SKM-1 (cell line): Measurements from ENCODE around the gene C4BPB.
"Not testable (repeated sequence)": the region's sequence is repeated elsewhere in the genome, so short reads cannot be mapped to it uniquely, and the experiment has no call there.

Source experiments
- DNase-seq: peaks from one replicate; lab custom pipeline; 2025; ENCODE audit not compliant: unreplicated experiment; lab: John Stamatoyannopoulos, UW

C4BPB gene, protein sequence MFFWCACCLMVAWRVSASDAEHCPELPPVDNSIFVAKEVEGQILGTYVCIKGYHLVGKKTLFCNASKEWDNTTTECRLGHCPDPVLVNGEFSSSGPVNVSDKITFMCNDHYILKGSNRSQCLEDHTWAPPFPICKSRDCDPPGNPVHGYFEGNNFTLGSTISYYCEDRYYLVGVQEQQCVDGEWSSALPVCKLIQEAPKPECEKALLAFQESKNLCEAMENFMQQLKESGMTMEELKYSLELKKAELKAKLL

DNA sequence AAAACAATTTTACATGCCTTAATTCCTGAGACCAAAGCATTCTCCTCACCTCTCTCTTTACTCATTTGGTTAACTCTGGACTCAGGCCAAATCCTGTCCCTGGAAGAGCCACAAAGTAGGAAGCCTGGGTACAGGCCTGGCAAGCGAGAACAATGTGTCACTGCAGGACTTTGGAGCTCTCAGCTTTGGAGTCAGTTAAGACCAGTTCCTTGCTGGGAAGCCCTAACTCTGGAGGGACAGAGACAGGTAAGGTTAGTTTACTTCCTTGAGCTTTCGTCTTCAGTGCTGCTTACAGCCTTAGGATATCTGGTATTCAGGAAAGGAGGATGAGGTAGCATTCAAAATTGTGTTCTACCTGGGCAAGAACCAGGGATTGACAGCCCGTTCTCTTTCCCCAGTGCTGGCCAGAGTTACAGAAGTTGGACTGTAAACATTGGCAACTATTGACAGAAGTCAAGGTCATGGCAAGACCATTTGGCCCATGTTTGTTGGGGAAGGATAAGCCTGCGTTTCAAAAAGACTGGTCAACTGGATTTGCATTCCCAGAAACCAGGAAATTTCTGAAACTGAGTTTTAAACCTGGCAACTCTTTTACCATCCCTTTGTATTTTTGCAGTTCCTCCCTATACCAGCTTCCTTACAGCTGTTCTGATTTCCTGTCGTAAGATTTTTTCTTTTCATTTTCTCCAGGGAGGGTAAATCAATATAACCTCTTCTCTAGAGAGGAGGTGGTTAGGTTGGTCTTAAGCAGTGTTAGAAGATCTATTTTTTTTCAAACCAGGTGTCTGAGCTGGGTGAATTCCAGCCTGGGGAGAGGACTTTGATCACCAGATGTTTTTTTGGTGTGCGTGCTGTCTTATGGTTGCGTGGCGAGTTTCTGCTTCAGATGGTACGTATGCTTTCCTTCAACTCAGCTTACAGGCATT, at the start of gene C4BPB:
Gene C4BPB, plus strand, starts transcription at position 160 of the 926 bp plus-strand sequence. Its CDS starts 672 bp downstream, at position 832.
- no peak for DNase-seq

DNA sequence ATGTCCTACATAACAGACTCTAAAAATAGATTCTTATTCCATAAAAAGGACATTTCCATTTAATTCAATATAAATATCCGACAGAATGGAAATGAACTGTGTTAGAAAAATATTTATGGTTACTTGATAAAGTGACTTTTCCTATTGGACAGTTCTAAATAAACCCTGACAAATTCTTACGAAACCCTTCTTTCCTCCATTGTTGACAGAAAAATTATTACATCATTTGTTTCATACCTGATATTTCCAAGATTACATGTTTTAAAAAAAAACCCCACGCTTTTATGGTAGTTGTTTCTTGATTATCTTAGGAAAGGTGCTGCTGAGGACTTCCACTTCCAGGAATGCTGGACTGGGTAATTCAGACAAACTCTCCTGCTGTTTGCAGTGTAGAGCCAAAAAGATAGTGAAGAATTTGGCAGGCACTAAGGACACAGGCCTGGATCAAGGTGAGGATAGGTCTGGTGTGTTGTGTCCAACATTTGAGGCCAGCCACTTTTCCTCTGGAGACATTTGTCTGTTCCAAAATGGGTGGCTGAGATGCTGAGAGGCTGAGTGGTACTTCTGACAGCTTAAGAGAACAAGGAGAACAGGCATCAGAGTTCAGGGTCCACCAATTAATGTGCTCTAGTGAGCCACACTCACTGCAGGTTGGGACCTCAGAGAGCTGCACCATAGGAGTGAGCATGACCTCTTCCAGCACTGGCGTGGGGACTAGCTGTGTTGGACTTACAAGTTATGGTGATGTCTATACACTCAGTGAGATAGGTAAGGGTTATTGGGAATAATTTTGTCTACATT, 49.1 kb upstream of the C4BPB start:
- DNase-seq, result no peak

DNA sequence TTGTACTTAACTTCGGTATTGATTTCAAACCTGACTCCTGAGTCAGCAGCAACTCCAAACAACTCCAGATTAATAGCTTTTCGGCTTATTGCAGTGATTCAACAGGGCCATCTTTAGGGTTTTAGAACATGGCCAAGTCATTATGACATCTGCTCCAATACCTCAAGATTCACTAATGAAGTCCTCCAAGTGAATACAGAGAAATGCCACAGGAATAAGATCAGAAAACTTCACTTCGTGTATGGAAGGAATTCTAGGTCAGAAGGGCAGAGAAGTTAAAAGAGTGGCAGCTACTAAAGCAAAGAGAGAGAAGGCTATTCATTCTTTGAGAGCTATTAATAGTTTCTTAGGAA, 48.5 kb upstream of the C4BPB start:
- DNase-seq, result no peak

DNA sequence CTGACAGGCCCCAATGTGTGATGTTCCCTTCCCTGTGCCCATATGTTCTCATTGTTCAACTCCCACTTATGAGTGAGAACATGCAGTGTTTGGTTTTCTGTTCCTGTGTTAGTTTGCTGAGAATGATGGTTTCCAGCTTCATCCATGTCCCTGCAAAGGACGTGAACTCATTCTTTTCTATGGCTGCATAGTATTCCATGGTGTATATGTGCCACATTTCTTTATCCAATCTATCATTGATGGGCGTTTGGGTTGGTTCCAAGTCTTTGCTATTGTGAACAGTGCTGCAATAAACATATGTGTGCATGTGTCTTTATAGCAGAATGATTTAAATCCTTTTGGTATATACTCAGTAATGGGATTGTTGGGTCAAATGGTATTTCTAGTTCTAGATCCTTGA, 47.3 kb upstream of the C4BPB start:
- not testable (repeated sequence) for DNase-seq

DNA sequence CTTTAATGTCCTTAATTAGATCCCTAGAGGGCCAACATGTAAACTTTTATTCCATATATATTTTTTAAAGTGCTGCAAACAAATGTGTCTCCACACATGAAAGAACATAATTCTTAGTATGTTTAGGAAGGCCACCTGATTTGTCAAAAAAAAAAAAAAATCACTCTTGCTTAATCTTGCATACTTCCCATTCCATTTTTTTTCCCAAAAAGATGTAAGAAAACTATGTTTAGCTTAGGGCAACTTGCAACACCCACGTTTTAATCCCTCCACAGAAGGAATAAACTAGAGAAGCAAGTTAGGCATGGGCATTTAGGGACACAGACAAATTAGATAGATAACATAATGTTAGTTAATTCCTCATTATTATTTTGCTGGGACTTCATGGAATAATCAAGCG, 43.2 kb upstream of the C4BPB start:
- no peak for DNase-seq

DNA sequence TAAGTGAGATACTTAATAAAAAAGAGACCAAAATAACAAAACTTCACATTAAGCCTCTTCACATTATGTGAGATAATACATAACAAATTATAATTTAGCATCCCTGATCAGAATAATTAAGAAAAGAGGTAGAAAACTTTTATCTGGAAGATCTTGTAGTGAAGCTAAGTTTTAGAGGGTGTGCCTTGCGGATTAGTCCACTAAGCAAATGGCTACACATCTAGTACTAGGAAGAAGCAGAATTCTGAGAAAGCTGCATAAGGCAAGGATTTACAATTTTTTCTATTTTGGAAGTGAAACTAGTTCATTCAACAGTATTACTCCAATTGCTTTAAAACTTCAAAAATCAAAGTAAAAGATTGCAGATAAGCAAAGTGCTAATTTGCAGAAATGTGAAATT, 41.2 kb upstream of the C4BPB start:
- no peak for DNase-seq

DNA sequence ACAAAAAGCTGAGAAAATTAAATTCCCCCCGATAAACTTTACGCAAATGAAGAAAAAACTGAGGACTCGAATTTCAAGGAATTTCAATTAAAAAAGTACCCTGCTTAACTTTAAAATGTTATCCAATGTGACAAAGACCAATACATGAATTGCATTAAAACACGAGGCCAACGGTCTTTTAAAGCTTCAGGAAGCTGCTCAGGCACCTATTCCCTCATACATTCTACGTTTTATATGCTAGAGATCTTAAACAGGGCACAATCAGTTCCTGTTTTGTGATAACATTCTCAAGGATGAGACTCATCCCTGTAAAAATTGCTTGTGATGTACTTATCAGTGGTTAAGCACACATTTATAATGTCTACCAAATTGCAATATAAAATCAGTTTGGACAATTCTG, 40.6 kb upstream of the C4BPB start:
- DNase-seq, result no peak

DNA sequence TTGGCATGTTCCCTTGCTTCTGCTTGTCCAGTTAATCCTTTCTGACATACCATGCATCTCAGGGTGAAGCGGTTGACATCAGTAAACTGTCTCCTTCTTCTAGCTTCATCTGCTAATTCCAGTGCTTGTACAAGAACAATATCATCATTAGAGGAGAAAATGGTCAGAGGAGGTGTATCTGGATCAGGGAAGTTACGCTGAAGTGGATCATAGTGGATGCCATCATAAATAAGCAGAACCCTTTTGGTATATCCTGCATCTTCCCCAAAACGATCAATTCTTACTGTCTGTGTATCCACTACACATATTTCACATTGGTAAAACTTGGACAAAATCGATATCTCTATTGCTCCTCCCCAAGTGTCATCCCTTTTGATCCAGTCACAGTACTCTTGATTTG, 39.6 kb upstream of the C4BPB start:
- DNase-seq, result no peak

DNA sequence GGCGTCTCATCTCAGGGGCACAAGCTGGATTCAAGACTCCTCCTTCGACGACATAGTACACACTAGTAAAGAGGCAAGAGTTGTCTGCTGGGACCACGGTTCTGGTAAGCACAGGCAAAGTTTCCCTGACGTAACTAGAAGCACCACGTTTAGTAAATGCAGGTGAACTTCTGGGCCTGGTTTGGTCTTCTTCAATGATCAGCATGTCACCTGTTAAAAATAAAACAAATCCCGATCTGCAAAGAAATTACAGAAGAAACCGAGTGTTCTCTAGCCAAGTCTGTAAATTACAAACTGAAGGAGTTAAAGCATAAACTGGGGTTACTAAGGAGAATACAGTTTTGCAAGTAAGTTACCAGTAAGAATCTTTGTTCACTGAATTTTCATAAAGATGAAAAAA, 39.1 kb upstream of the C4BPB start:
- no peak for DNase-seq

DNA sequence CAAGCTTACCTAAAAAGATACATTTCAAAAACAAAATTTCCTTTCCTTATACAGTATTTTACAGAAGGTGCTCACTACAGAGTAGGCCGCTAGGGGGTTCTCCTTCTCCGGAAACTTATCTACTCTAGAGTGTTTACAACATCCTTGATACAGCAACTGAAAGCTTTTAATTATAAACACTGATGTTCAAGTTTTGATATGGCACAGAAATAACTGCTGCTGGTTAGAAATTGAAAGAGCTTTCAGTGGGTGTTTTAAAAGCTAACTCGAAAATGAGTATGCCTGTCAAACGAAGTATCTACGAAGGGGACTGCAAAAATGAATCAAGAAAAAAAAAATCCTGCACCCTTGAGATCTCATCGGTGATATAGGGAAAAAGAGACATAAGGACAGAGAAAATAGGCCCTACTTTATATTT, 38.7 kb upstream of the C4BPB start:
- DNase-seq, result peak; percentile 87

DNA sequence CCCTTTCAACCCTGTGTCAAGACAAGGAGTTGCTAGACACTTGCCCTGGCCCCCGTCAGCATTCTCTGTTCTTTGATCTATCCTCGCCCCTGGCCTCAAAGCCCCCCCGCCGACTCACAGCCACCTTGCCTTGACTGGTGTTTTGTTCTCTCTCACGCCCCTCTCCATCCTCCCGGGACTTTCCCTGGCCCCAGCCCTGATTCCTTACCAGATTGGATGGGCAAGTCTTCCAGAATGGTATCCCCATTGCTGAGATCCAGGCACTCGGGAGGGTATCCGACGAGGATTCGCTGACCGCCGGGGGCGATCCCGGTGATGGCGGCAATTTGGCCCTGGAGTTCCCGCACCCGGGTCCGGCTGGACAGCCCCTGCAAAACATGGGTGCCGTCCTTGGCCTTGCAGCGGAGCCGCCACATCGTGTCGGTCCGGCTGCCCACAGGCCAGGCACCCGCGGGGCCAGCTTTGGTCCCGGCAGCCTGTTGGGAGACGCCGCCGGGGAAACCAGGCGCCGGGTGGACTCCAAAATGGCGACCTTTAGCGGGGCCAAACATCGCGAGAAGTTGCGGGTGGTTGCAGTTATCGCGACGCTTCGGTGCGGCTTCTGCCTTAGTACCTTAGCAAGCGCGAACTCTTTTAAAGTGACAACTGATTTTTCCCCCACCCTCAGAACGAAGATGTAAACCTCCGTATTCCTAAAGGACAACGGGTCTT, 38.0 kb upstream of the C4BPB start:
- peak; percentile 81 for DNase-seq

DNA sequence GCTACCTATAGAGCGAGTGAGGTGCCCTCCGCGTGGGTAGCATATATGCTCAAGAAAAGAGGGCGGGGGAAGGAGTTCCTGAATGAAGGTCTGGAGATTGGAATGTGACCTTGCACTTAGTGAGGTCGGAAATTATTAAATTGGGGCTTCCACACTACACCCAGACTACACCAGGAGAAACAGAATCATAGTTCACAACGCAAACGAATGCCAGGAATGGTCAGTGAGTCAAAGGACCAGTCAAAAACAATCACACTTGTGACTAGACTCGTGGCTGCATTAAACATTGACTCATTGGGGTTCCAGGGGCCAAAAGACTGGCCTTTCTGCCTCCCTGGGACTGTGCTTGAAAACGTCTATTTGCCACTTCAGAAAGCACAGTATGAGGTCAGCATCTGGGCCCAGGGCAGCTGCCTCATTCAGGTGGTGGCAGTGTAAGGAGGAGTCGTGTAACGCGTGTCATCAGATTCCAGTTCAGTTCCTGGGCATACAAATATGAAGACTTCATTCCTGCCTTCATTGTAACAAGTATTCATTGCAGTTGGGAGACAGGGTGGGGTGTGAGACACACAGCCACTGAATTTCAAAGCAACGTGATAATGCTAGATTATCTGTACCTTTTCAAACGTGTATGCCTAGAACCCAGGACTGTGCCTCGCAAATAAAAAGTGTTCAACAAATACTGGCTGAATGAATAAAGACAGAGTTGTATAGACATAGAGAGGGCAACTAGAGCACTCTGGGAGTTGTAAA, 37.3 kb upstream of the C4BPB start, which contains the start of gene YOD1:
Gene YOD1, minus strand, starts transcription at position 18 of the 753 bp plus-strand sequence. CDS start 178 bp downstream, outside the sequence.
- DNase-seq, result no peak

DNA sequence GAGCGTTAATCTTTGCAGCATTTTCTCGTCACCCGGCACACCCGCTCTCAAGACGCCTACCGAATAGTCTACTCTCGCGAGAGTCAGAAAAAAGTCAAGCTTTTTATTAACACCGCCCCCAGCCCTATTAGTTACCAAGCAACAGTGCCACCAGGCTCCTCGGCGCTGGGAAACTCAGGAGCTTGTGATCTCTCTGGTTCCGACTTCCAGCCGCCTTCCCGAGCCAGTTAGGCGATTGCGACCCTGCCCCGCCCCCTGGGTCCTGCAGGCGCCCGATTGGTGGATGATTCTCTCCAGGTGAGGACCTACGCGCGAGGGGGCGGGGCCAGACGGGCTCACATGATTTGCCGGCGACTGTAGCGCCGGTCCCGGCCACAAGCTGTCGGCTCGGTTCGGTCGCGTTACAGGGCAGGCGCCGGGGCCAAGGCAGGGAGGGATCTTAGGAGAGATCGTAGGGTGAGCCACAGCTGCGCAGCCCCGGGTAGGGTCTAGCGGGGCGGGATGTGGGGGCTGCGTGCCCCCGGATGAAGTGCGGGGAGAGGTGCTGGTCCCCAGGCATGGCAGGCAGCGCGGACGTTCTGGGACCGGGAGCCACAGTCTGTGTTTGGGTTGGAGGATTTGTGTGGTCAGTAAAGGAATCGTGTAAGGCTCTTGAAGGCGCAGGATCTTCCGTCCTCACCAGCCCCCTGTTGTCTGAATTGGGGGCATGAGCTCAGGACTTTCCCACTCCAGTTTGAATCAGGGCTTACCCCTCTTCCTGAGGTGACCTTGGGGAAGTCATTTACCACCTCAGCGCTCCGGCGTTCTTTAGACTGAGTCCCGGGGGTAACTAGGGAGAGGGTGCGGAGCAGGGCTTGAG, 35.5 kb upstream of the C4BPB start, which contains the start of gene PFKFB2:
Gene PFKFB2, plus strand, starts transcription at position 365 of the 859 bp plus-strand sequence. CDS start 1,443 bp downstream, outside the sequence.
- peak; percentile 95 for DNase-seq

DNA sequence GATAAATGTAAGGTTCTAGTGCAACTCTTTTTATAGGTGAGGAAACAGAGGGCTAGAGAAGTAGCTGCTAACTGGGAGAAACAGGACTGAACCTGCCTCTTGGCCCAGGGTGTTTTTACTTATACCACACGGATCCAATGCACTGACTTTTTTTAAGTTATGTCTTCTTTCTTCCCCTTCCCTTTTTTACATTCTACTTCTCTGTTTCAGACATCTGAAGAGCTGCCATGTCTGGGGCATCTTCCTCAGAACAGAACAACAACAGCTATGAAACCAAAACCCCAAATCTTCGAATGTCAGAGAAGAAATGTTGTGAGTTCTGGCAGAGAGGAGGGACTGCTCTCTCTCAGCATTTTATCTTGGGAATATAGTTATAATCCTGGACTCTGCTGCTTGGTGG, 34.2 kb upstream of the C4BPB start:
- DNase-seq, result peak; percentile 40

DNA sequence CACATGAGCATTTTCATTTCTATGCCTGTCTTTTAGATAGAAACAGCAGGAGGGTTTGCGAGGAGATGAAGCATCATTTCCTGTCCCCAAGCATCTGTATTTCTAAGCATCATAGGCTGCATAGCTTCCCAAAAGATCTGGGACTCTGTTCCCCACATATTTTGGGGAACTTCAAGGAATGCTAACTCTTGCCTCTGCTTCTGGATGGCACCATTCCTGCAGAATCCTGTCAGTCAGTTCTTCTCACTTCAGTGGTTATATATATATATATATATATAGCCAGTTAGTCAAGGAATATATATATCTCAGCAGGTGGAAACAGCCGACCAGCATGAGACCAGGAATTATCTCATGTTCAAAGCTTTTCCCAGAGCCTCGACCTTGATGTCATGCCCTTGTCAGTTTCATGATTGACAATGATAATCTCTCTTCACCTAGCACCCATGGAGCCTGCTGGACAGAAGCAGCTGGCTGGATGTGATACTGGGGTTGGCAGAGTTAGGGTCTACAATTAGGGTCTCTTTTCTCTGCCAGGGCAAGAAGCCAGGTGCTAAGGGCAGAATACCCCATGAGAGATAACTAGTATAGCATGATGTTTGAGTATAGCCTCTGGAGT, 33.2 kb upstream of the C4BPB start:
- DNase-seq, result no peak

DNA sequence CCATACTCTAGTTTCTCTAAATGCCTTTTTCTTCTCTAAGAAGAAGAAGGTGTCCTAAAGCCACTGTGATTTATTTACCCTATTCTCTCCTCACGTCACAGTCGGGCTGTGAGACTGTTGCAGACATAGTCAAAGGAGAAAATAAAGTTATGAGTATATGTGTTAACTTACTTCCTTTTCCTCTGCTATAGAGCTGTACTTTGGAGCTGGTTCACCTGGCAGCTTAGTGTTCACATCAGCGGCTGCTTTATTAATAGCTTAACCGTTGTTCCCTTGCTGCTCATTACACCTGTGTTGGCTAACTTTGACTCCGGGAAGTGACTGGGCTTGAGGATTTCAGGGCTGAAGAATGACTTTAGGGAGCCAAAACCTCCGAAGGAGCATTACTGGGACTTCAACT, 32.0 kb upstream of the C4BPB start:
- no peak for DNase-seq

DNA sequence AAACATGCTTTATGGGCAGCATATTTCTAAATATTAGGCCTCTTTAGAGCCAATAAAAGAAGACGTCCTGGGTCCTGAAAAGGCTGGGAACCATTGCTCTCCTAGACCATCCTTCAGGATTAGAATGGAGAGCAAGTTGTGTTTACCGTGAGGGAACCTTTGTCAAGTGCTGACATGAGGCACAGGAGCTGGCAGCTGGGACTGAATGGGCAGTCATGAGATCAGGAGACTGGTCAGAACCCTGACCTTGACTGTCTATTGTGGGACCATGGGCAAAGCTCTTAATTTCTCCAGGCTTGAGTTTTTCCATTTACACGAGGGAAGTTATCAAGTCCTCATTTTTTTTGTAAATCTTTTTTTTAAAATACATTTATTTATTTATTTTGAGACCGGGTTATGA, 30.4 kb upstream of the C4BPB start:
- no peak for DNase-seq
